ENCODE measurements around the gene URAD.
A peak's percentile ranks its signal among the peaks of the same experiment; 100 is the strongest.

Gene URAD

GRCh38 chr13:27954406-27954851 is 34.1 kb downstream of the URAD start:
- DNase-seq: peak; percentile 13

GRCh38 chr13:27953676-27954405 is 34.7 kb downstream of the URAD start:
- DNase-seq: peak; percentile 58

GRCh38 chr13:27952876-27953675 is 35.4 kb downstream of the URAD start:
- no peak for DNase-seq

GRCh38 chr13:27942972-27943371 is 45.5 kb downstream of the URAD start:
- DNase-seq: no peak

- DNase-seq: no peak
Observed at GRCh38 chr13:27933580-27934328, 54.7 kb downstream of the URAD start.

- no peak for DNase-seq
Observed at GRCh38 chr13:27933118-27933517, 55.4 kb downstream of the URAD start.

GRCh38 chr13:27929868-27930267 is 58.6 kb downstream of the URAD start:
- DNase-seq: no peak

- DNase-seq: no peak
Observed at GRCh38 chr13:27928805-27929753, 59.4 kb downstream of the URAD start.

- no peak for DNase-seq
Observed at GRCh38 chr13:27928353-27928804, 60.1 kb downstream of the URAD start.
